GM12878 (cell line): ENCODE results near the gene MTF1. TPM values are rescaled to one million over a fixed set of nuclear protein-coding genes. Genes with fewer than 3 reads are reported as not detected.

Experiments used
- ATAC-seq: fragments of 200-7000 bp; cut with Tn5 transposase; 3 replicates; pipeline ENCODE4 v1.9.1; 2020; ENCODE audit warnings: mild to moderate bottlenecking, moderate library complexity
- BruUV-seq: library from RNA; stranded (reverse); fragments of 400-500 nt; replicated peaks from 2 replicates; lab custom pipeline; 2021; lab: Mats Ljungman, UMichigan
- CTCF ChIA-PET: fragments of 300-600 bp; sonication (Branson Sonifier 250); formaldehyde crosslinking; extraction: SDS; loops from one replicate; lab custom pipeline; 2021; ENCODE audit warnings: inconsistent platforms; lab: Yijun Ruan, JAX
- POLR2A ChIA-PET: fragments of 350-600 bp; formaldehyde crosslinking; extraction: SDS; loops from one replicate; lab custom pipeline; 2021; ENCODE audit warnings: inconsistent platforms; lab: Charles Lee
- RAD21 ChIA-PET: fragments of 300-600 bp; sonication (Branson Sonifier 250); formaldehyde crosslinking; loops from one replicate; lab custom pipeline; 2023; ENCODE audit warnings: antibody characterized with exemption; ENCODE audit not compliant: unreplicated experiment; lab: Charles Lee
- SMC1A ChIA-PET: fragments of 300-600 bp; sonication (Branson Sonifier 250); formaldehyde crosslinking; loops from one replicate; lab custom pipeline; 2023; ENCODE audit not compliant: unreplicated experiment, uncharacterized antibody; lab: Charles Lee
- DNase-seq: peaks from one replicate; pipeline ENCODE4 v3.0.0-alpha.2; 2011; ENCODE audit warnings: low read depth, low spot score
- FAIRE-seq: peaks from 3 replicates; lab custom pipeline; 2011; peaks lifted over from hg19 to GRCh38; lab: Jason Lieb, UNC
- H2AFZ ChIP-seq: 2 replicates; pipeline ENCODE4 v1.6.0; 2011; ENCODE audit warnings: low read depth, low read length, control low read depth; ENCODE audit not compliant: control insufficient read depth
- H3K27ac ChIP-seq: 2 replicates; pipeline ENCODE4 v1.5.1; 2011; ENCODE audit warnings: control low read depth; ENCODE audit not compliant: control insufficient read depth, insufficient read depth
- H3K27me3 ChIP-seq, 2 experiments: replicated peaks in 1 of 2; 2 replicates each; pipeline versions ENCODE4 v1.6.0 to v1.6.1; 2011; ENCODE audit warnings: low read length in 1 of 2; ENCODE audit not compliant: control insufficient read depth in 2 of 2, insufficient read depth in 2 of 2
- H3K36me3 ChIP-seq, 2 experiments: 2 replicates each; pipeline ENCODE4 v1.5.1; 2011; ENCODE audit warnings: low read length in 1 of 2; ENCODE audit not compliant: control insufficient read depth in 2 of 2, insufficient read depth in 2 of 2
- H3K4me1 ChIP-seq: 2 replicates; pipeline ENCODE4 v1.6.1; 2011; ENCODE audit warnings: mild to moderate bottlenecking, low read length, moderate library complexity, mixed read lengths; ENCODE audit not compliant: control insufficient read depth, insufficient read depth
- H3K4me2 ChIP-seq: 2 replicates; pipeline ENCODE4 v1.6.0; 2011; ENCODE audit warnings: control low read depth; ENCODE audit not compliant: control insufficient read depth, insufficient read depth
- H3K4me3 ChIP-seq: fragments of 200-600 bp; sonication (generic); 2 replicates; pipeline ENCODE4 v1.5.1; 2016
- H3K79me2 ChIP-seq: 2 replicates; pipeline ENCODE4 v1.6.0; 2011; ENCODE audit warnings: low read length; ENCODE audit not compliant: control insufficient read depth, insufficient read depth
- H3K9ac ChIP-seq: 2 replicates; pipeline ENCODE4 v1.8.0; 2011; ENCODE audit warnings: low read length, control low read depth, mixed read lengths; ENCODE audit not compliant: control insufficient read depth, insufficient read depth
- H3K9me3 ChIP-seq: replicated peaks from 3 replicates; pipeline ENCODE4 v1.5.1; 2011; ENCODE audit warnings: mild to moderate bottlenecking, low read length; ENCODE audit not compliant: control insufficient read depth, insufficient read depth
- H4K20me1 ChIP-seq: 2 replicates; pipeline ENCODE4 v1.6.0; 2011; ENCODE audit not compliant: control insufficient read depth, insufficient read depth
- BCL11A ChIP-seq: IDR thresholded peaks from 2 replicates; pipeline ENCODE4 v1.6.1; 2011; ENCODE audit warnings: low read depth, low read length
- CUX1 ChIP-seq: IDR thresholded peaks from 2 replicates; pipeline ENCODE4 v1.6.1; 2012; ENCODE audit warnings: improper control_type of control experiment, low read depth, low read length; ENCODE audit not compliant: insufficient replicate concordance
- RAD21 ChIP-seq: IDR thresholded peaks from 2 replicates; pipeline ENCODE4 v1.6.1; 2011; ENCODE audit warnings: mild to moderate bottlenecking, low read depth, low read length, moderate library complexity; ENCODE audit not compliant: insufficient read depth
- RAD51 ChIP-seq: fragments of 450-650 bp; IDR thresholded peaks from 2 replicates; pipeline ENCODE4 v1.6.1; 2016; ENCODE audit warnings: moderate library complexity, mild to moderate bottlenecking, inconsistent platforms
- RUNX3 ChIP-seq: IDR thresholded peaks from 2 replicates; pipeline ENCODE4 v1.6.1; 2012; ENCODE audit warnings: low read length, inconsistent platforms
- SPI1 ChIP-seq: IDR thresholded peaks from 2 replicates; pipeline ENCODE4 v1.6.1; 2011; ENCODE audit warnings: low read depth, mild to moderate bottlenecking, low read length, moderate library complexity, borderline replicate concordance; ENCODE audit not compliant: insufficient read depth
- TCF7 ChIP-seq: IDR thresholded peaks from 2 replicates; pipeline ENCODE4 v1.6.1; 2014; ENCODE audit warnings: antibody characterized with exemption, borderline replicate concordance
- WGBS: methylation state at CpG from one replicate; pipeline ENCODE4 v1.1.6; 2016; ENCODE audit warnings: low lambda C conversion rate; ENCODE audit not compliant: insufficient replicate concordance, insufficient coverage; ENCODE audit errors: missing lambda C conversion rate; 5-methylcytosine and 5-hydroxymethylcytosine counted together
- in situ Hi-C: fragments of 300-500 bp; cut with MboI; formaldehyde crosslinking; loops from 9 replicates; pipeline ENCODE4 v1.14.3; 2018; ENCODE audit warnings: mixed read lengths
- intact Hi-C: fragments of 100-400 bp; cut with micrococcal nuclease; formaldehyde crosslinking; loops from one replicate; pipeline ENCODE4 v1.14.2; 2022; ENCODE audit not compliant: unreplicated experiment
- polyA plus RNA-seq, 11 experiments: library from polyadenylated mRNA; depleted of rRNA in 4 of 11; unstranded in 6 of 11; stranded (reverse) in 5 of 11; fragments of >200 nt; fragmentation: Nextera tagmentation in 4 of 11; fragmentation: Illumina TruSeq in 1 of 11; extraction: Ambion mirVana in 4 of 11; extraction: Trizol in 1 of 11; gene quantifications; 1 replicate in 1 of 11; 2 replicates in 10 of 11; pipeline versions ENCODE4 v1.2.1 to v1.2.3, GENCODE V29; 2011 to 2016; ENCODE audit warnings: inconsistent platforms in 2 of 11, missing spikeins in 2 of 11, low read depth in 1 of 11
- total RNA-seq, 4 experiments: library from RNA; depleted of rRNA in 3 of 4; stranded (reverse); fragments of >200 nt in 3 of 4; fragmentation: Illumina TruSeq in 1 of 4; extraction: Trizol in 1 of 4; gene quantifications; 2 replicates each; pipeline versions ENCODE4 v1.2.1 to v1.2.3, GENCODE V29; 2013 to 2021
- TF ChIP-seq, protein P1 (sequence below): IDR thresholded peaks from 2 replicates; pipeline ENCODE4 v1.6.1; 2011; ENCODE audit warnings: borderline replicate concordance, low read depth, mild to moderate bottlenecking, moderate library complexity, mixed read lengths, low read length; ENCODE audit not compliant: insufficient read depth; ENCODE audit errors: extremely low read length

The MTF1 gene
- total and polyA plus RNA-seq, 10 of the 15 experiments (the other 5 are each of a cell fraction or from before 2014, with no cell fraction given), result 2.2 to 20.4 (median 6.7) TPM

GRCh38 chr1:37822906-37823815 is 36.2 kb downstream of the MTF1 start:
- FAIRE-seq, result peak; percentile 18
- SMC1A ChIA-PET, result interaction anchor here (0.9 to 1.3 kb wide), 2 partner anchors 15 to 126 kb away, joined by 3 to 4 read pairs; partner anchors contain the start of gene YRDC
- TF ChIP-seq TCF7, result no peak
- 0 out of 2 replicates have a peak, but pooled peaks have one; percentile 26 for TF ChIP-seq RUNX3
- no peak for TF ChIP-seq RAD21
- TF ChIP-seq, all 136 proteins: peak for 1
- BruUV-seq, result no TSS peak
- DNase-seq, result no peak
- intact Hi-C loops, result no loop called here
- Histone ChIP-seq H3K27me3 (no peaks in the 10 kb centered on the region), H3K27ac (no peak overlapping the region), H4K20me1 (no peaks in the 10 kb centered on the region), H3K9me3 (no peaks in the 10 kb centered on the region), H3K9ac (no peak overlapping the region), H3K4me2 (no peak overlapping the region), H3K79me2 (no peaks in the 10 kb centered on the region), H3K4me1 (peaks cover 7% of the 10 kb centered on the region; the same call in 1 of the 2 replicates), H3K36me3 (peaks cover 9 to 20% of the 10 kb centered on the region in 2 experiments), H2AFZ (no peak overlapping the region), H3K4me3 (no peak overlapping the region)
- WGBS, result 80% methylated on average over 9 of the region's 9 CpGs
- ChIA-PET POLR2A (no interaction called here), CTCF (interaction anchor here (0.5 to 0.7 kb wide), 2 partner anchors 75 to 1492 kb away, joined by 3 read pairs; no protein-coding TSS in a partner anchor), RAD21 (interaction anchor here (1.0 kb wide), 1 partner anchor 15 kb away, joined by 3 read pairs; the partner anchor contains the start of genes C1orf122 and YRDC)
- in situ Hi-C loops, result no loop called here
- ATAC-seq, result no peak

- FAIRE-seq, result no peak
- H3K79me2 ChIP-seq, result no peaks in the 10 kb centered on the region
- H3K4me2 ChIP-seq, result no peak overlapping the region
- in situ Hi-C loops, result no loop called here
- H3K9me3 ChIP-seq, result no peaks in the 10 kb centered on the region
- POLR2A ChIA-PET, result interaction anchor here (0.9 kb wide), 1 partner anchor 17 kb away, joined by 3 read pairs; no protein-coding TSS in a partner anchor
- intact Hi-C loops, result no loop called here
- H3K36me3 ChIP-seq, result peaks cover 14 to 23% of the 10 kb centered on the region in 2 experiments
- no peaks in the 10 kb centered on the region for H4K20me1 ChIP-seq
- no peak overlapping the region for H3K9ac ChIP-seq
- H3K27ac ChIP-seq, result no peak overlapping the region
- CTCF ChIA-PET, result interaction anchor here (0.9 to 1.6 kb wide), 4 partner anchors 13 to 39 kb away, joined by 3 to 5 read pairs (median 4); no protein-coding TSS in a partner anchor
- RAD21 ChIA-PET, result no interaction called here
- H3K27me3 ChIP-seq, result no peaks in the 10 kb centered on the region
- WGBS, result 47% methylated on average over 2 of the region's 2 CpGs
- ATAC-seq, result no peak
- H3K4me1 ChIP-seq, result peaks cover 7% of the 10 kb centered on the region; the same call in 1 of the 2 replicates
- H2AFZ ChIP-seq, result no peak overlapping the region
- H3K4me3 ChIP-seq, result no peak overlapping the region
- BruUV-seq, result no TSS peak
- no peak for DNase-seq
- SMC1A ChIA-PET, result interaction anchor here (1.1 kb wide), 1 partner anchor 27 kb away, joined by 4 read pairs; no protein-coding TSS in a partner anchor
- no peak for TF ChIP-seq RAD51
- TF ChIP-seq, protein P1, sequence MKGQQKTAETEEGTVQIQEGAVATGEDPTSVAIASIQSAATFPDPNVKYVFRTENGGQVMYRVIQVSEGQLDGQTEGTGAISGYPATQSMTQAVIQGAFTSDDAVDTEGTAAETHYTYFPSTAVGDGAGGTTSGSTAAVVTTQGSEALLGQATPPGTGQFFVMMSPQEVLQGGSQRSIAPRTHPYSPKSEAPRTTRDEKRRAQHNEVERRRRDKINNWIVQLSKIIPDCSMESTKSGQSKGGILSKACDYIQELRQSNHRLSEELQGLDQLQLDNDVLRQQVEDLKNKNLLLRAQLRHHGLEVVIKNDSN, result no peak
- TF ChIP-seq BCL11A, result no peak
- no peak for TF ChIP-seq SPI1
- TF ChIP-seq CUX1, result no peak
Measured at GRCh38 chr1:37821481-37821880, 37.9 kb downstream of the MTF1 start.
